ENCODE data around the gene ALDH6A1. TPM values are rescaled to one million over a fixed set of nuclear protein-coding genes. Genes with fewer than 3 reads are reported as not detected.

ALDH6A1 gene
- total RNA-seq, 1 experiment from 2014 or later = 5.0 TPM

GRCh38 chr14:74049876-74050495, 34.3 kb downstream of the ALDH6A1 start:
- no peak for DNase-seq (ENCODE audit: low spot score)

GRCh38 chr14:74048281-74048680, 36.0 kb downstream of the ALDH6A1 start:
- no peak for DNase-seq (ENCODE audit: low spot score)

GRCh38 chr14:74045522-74045921, 38.7 kb downstream of the ALDH6A1 start:
- no peak for DNase-seq (ENCODE audit: low spot score)

GRCh38 chr14:74042296-74042695, 42.0 kb downstream of the ALDH6A1 start:
- DNase-seq (ENCODE audit: low spot score) = no peak

GRCh38 chr14:74038020-74038859, 46.0 kb downstream of the ALDH6A1 start:
- DNase-seq (ENCODE audit: low spot score) = peak; percentile 23

GRCh38 chr14:74035556-74035955, 48.7 kb downstream of the ALDH6A1 start:
- DNase-seq (ENCODE audit: low spot score) = peak; percentile 1

GRCh38 chr14:74034572-74034971, 49.7 kb downstream of the ALDH6A1 start:
- no peak for DNase-seq (ENCODE audit: low spot score)

GRCh38 chr14:74029136-74029535, 55.1 kb downstream of the ALDH6A1 start:
- no peak for DNase-seq (ENCODE audit: low spot score)

- DNase-seq (ENCODE audit: low spot score) = no peak
These were observed 61.9 kb downstream of the ALDH6A1 start for GRCh38 chr14:74022346-74022745.

GRCh38 chr14:74019408-74020137, 64.7 kb downstream of the ALDH6A1 start:
- DNase-seq (ENCODE audit: low spot score) = peak; percentile 11

GRCh38 chr14:74018586-74019407, 65.5 kb downstream of the ALDH6A1 start, which contains the start of the genes BBOF1 and ENTPD5:
BBOF1 (plus strand) TSS chr14:74019349; CDS start chr14:74019479, 130 bp downstream.
ENTPD5 (minus strand) TSS chr14:74019288; CDS start chr14:73988102, 31,186 bp downstream.
- DNase-seq (ENCODE audit: low spot score) = peak; percentile 49

- DNase-seq (ENCODE audit: low spot score) = no peak
These were observed 66.1 kb downstream of the ALDH6A1 start for GRCh38 chr14:74018174-74018585.

- DNase-seq (ENCODE audit: low spot score) = no peak
These were observed 68.3 kb downstream of the ALDH6A1 start for GRCh38 chr14:74015963-74016362.

- no peak for DNase-seq (ENCODE audit: low spot score)
These were observed 69.1 kb downstream of the ALDH6A1 start for GRCh38 chr14:74015176-74015575.

GRCh38 chr14:74014299-74014698, 70.0 kb downstream of the ALDH6A1 start:
- no peak for DNase-seq (ENCODE audit: low spot score)

GRCh38 chr14:74008843-74009499, 75.3 kb downstream of the ALDH6A1 start:
- no peak for DNase-seq (ENCODE audit: low spot score)

Other genes with a start within 250 kb of the ALDH6A1 start
- gene PTGR2, start 232.6 kb downstream of the ALDH6A1 start, total RNA-seq (2014; rRNA removed; shearing (Covaris generic)) = 6.1 and 6.2 TPM in 2 replicates
- gene ZNF410, start 197.6 kb downstream of the ALDH6A1 start, total RNA-seq (2014; rRNA removed; shearing (Covaris generic)) = 46.6 and 52.7 TPM in 2 replicates
- gene FAM161B, start 134.4 kb downstream of the ALDH6A1 start, total RNA-seq (2014; rRNA removed; shearing (Covaris generic)) = 1.5 and 2.7 TPM in 2 replicates
- 19.0 and 19.9 TPM in 2 replicates for gene COQ6, start 134.2 kb downstream of the ALDH6A1 start, total RNA-seq (2014; rRNA removed; shearing (Covaris generic))
- 4.7 and 4.8 TPM in 2 replicates for gene ENTPD5, start 65.2 kb downstream of the ALDH6A1 start, total RNA-seq (2014; rRNA removed; shearing (Covaris generic))
- 4.8 and 8.5 TPM in 2 replicates for gene BBOF1, start 65.1 kb downstream of the ALDH6A1 start, total RNA-seq (2014; rRNA removed; shearing (Covaris generic))
- 7.2 and 7.6 TPM in 2 replicates for gene LIN52, start 503 bp upstream of the ALDH6A1 start, total RNA-seq (2014; rRNA removed; shearing (Covaris generic))
- not detected in 2 replicates for gene VSX2, start 155.0 kb upstream of the ALDH6A1 start, total RNA-seq (2014; rRNA removed; shearing (Covaris generic))
- 13.1 and 15.8 TPM in 2 replicates for gene ABCD4, start 218.5 kb upstream of the ALDH6A1 start, total RNA-seq (2014; rRNA removed; shearing (Covaris generic))